SHP77 (cell line): ENCODE results near the gene TP53RK.

ENCODE experiments used
- DNase-seq, 2 experiments: peaks; one replicate each; lab custom pipeline; 2025; lab: John Stamatoyannopoulos, UW

TP53RK gene

DNA sequence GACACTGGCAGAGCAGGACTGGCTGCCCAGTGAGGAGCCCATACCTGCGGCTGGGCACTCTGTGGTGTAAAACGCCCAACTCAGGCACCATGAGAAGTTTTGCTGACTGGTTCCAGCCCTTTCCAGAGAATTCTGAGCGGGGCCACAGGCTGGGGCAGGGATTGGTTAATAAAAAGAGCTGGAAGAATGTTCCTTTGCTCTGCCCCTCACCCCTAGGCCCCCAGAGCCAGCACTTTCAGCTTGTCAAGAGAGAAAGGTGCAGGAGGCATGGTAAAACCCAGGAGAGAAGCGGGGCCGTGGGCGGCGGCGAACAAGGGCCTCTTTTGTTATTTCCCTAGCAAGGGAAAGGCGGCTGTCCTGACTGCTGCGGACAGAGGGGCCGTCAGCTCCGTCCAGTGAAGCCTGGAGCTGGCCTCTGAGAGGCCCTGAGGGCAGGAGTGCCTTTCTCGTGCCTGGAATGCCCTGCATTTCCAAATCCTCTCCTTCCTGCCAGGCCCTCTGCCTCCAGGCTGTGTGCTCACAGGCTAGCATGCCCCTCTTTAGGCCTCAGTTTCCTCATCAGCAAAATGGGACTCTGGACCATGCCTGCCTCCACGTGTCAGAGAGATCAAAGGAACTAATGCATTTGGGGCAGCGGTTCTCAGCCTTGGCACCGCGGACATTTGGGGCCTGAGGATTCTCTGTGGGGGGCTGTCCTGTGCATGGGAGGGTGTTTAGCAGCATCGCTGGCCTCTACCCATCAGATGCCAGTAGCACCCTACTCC lies 50.9 kb downstream of the TP53RK start:
- no peak for DNase-seq

DNA sequence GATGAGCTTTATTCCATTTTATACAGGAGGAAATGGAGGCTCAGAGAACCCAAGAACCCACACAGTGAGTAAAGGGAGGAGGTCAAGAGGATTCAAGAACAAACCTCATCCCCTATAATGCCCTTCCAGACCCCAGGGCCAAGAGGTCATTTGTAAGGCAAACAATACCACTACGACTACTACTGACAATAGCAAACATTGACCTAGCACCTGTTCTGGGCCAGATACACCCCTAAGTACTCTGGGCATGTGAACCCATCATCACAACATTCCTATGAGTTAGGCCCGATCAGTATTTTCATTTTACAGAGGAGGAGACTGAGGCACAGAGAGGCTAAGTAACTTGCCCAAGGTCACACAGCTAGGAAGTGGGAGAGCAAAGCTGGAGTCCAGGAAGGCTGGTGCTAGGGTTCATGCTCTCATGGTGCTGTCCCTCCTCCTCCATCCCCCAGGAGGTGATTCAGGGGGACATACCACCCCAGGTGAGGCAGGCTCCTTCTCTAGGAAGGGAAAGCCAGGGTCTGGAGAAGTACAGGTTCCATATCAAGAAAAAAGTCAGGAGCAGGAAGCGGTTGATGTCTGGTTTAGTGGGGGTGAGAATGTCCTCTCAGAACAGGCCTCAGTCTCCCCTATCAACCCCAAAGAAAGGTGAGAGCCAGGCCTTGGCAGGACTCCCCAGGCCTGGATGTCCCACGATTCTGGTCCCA lies 51.7 kb downstream of the TP53RK start:
- no peak for DNase-seq

DNA sequence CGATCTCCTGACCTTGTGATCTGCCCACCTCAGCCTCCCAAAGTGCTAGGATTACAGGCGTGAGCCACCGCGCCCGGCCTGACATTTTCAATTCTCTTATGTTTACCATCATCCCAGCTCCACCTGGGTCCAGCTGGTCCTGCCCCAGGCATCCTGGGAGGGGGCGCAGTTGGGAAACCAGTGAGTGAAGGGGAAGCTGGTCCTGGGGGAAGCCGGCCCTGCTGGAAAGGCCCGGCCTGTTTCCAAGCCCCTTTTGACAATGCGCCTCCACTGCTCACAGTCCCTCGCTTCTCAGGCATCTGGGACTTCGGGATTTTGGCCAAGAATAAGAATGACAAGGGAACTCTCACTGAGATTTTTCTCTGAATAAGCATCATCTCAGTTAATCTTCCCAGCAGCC lies 52.2 kb downstream of the TP53RK start:
- DNase-seq, result no peak

DNA sequence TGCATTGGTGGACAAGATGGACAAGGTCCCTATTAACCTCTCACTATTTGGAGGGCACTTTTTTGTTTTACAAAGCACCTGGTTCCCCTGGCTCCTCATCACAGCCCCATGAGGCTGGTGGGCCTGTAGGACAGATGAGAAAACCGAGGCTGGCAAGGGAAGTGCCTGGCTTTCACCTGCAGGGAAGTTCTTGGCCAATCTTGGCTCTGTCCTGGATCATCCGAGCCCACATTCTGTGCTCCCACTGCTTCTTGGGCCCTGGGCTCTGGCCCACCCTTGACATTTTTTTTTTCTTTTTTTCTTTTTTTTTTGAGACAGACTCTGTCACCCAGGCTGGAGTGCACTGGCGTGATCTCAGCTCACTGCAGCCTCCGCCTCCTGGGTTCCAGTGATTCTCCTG lies 52.7 kb downstream of the TP53RK start:
- no peak for DNase-seq

DNA sequence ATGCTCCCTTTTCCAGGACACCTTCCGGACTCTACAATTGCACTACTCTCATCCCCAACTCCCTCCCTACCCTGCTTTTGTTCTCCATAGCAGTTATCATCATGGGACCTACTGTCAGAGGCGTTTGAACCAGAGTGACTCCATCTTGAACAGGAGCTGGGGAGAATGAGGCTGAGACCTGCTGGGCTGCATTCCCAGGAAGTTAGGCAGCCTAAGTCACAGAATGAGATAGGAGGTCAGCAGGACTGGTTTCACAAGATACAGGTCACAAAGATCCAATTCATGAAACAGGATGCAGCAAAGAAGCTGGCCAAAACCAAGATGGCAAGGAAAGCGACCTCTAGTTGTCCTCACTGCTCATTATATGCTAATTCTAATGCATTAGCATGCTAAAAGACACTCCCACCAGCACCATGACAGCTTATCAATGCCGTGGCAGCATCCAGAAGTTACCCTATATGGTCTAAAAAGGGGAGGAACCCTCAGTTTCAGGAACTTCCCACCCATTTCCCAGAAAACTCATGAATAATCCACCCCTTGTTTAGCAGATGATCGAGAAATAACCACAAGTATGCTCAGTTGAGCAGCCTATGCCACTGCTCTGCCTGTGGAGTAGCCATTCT lies 53.6 kb downstream of the TP53RK start:
- no peak for DNase-seq

DNA sequence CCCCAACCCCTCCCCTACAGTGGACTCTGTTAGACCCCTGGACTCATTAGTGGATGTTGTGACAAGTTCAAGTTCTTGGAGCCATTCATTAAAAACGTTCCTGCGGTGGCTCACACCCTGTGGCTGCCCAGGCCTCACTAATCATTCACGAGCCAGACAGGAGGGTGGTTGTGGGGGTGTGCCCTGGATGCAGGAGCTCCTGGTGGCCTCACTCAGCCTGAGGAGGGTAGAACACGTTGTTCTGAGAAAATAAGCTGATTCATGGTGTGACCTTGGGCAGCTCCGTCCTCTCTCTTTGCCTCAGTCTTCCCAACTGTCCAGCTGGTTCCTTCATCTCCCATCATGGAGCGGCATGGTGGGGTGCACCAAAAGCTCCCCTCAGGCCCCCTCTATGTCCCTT lies 54.7 kb downstream of the TP53RK start:
- DNase-seq, result no peak
